A549 treated with RU486 at 1 μM for 4 hours (cell line): ENCODE data around the gene SASH1. TPM values are rescaled to one million over a fixed set of nuclear protein-coding genes. Genes with fewer than 3 reads are reported as not detected.

Experiments
- total RNA-seq: library from RNA; stranded (reverse); fragments of 200-300 nt; extraction: Qiagen RNA extraction; gene quantifications from 5 replicates; pipeline ENCODE4 v1.2.3, GENCODE V29; 2022; ENCODE audit warnings: low read depth

Gene SASH1
- total RNA-seq, result 1.8 to 3.3 TPM (median 3.2 TPM) in 5 replicates

GRCh38 chr6:148342350-148343046 is at the start of gene SASH1:
TSS of gene SASH1 (plus strand) at chr6:148342838. CDS start at chr6:148343068, 230 bp downstream.

